Measurements from ENCODE around the gene CDH23.

CDH23 gene

DNA sequence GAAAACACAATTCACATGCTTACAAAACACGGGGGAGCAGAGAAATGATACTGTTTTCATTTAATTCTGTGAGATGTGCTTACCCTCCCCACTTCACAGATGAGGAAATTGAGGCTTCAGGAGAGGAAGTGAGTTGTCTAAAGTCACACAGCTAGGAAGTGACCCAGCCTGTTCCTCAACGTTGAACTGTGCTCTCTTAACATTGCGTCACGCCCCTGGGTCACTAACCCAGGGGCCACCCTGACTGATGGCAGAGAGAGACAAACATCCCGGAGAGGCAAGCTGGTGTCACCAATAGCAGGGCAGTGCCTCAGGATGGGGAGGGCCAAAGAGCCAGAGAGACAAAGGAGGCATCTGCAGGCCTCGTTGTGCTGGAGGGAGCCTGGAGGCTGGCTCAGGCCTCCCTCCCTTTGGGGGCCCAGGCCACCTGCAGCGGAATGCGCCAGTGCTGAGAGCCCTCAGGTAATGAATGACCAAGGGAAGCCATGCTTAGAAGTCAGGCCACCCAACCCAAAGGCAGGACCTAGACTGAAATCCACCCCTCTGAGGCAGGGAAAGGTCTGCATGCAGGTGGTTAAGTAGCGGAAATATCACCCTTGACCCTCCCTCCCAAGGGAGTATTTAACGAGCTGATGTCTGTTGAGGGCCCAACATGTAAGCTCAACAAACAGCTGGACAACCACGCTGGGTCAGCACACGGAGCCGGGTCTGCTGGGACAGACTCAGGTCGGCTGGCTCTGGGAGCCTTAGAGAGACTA, 241.5 kb downstream of the CDH23 start:
- TF ChIP-seq, protein P1, sequence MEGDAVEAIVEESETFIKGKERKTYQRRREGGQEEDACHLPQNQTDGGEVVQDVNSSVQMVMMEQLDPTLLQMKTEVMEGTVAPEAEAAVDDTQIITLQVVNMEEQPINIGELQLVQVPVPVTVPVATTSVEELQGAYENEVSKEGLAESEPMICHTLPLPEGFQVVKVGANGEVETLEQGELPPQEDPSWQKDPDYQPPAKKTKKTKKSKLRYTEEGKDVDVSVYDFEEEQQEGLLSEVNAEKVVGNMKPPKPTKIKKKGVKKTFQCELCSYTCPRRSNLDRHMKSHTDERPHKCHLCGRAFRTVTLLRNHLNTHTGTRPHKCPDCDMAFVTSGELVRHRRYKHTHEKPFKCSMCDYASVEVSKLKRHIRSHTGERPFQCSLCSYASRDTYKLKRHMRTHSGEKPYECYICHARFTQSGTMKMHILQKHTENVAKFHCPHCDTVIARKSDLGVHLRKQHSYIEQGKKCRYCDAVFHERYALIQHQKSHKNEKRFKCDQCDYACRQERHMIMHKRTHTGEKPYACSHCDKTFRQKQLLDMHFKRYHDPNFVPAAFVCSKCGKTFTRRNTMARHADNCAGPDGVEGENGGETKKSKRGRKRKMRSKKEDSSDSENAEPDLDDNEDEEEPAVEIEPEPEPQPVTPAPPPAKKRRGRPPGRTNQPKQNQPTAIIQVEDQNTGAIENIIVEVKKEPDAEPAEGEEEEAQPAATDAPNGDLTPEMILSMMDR (IDR thresholded peaks at IDR 0.05; ENCODE audit: insufficient read depth, low read depth, low read length, missing control alignments) = no peak
- no peak overlapping the region for H3K4me3 ChIP-seq (ENCODE audit: low read length)
- DNase-seq (ENCODE audit: low read depth) = peak; percentile 3

DNA sequence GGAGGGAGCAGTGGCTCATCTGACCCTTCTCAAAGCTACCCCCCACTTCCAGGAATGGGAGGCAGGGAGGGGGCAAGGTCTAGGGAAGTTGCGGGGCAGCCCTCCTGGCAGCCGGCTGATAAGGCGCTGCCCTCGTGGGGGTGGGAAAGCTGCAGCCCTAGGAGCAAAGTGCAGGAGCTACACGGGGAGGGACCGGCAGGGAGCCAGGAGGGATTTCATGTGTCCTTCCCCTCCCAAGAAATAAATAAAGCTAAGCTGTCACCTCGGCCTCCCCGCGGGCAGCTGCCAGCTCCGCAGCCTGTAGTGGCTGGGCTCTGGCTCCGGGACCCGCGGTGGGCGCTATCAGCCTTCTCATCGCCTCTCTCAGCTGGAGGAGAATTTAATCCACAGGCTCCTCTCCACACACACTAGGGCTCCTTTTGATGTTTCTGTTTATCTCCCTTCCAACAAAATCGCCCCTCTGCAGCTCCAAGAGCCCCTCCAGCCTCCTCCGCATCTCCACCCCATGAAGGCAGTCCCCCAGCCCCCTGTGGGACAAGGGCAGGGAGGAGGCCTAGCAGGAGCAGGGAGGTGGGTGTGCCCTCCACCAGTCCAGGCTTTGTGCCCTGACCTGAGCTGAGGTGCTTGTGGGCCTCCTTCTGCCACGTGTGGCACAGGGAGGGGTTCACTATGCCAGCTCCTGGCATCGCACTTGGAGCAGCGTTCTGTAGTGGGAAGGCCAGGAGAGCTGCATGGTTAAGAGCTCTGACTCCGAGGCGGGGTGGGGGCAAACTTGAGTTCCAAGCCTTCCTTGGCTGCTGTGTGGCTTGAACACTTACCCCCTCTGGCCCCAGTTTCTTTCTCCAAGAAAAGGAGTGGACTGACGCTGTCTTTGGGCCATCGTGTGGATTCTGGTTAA, 242.4 kb downstream of the CDH23 start:
- TF ChIP-seq, protein P1 (IDR thresholded peaks at IDR 0.05; ENCODE audit: insufficient read depth, low read depth, low read length, missing control alignments) = no peak

DNA sequence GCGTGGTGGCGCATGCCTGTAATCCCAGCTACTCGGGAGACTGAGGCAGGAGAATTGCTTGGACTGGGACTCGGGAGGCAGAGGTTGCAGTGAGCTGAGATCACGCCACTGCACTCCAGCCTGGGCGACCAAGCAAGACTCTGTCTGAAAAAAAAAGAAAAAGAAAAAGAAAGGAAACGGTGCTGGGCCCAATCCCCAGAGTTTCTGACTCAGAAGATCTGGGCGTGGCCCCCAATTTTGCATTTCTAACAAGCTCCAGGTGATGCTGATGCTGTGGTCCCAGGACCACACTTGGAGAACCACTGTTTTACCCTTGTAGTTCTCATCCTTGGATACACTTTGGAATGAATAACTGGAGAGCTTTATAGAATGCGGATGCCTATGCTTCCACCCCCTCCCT, 243.9 kb downstream of the CDH23 start:
- no peak for DNase-seq (ENCODE audit: low read depth)
- H3K4me3 ChIP-seq (ENCODE audit: low read length) = no peak overlapping the region
- TF ChIP-seq, protein P1 (IDR thresholded peaks at IDR 0.05; ENCODE audit: insufficient read depth, low read depth, low read length, missing control alignments) = no peak

More for the DNA sequence above, 242.4 kb downstream of the CDH23 start:
- no peak for DNase-seq (ENCODE audit: low read depth)
- no peak overlapping the region for H3K4me3 ChIP-seq (ENCODE audit: low read length)

DNA sequence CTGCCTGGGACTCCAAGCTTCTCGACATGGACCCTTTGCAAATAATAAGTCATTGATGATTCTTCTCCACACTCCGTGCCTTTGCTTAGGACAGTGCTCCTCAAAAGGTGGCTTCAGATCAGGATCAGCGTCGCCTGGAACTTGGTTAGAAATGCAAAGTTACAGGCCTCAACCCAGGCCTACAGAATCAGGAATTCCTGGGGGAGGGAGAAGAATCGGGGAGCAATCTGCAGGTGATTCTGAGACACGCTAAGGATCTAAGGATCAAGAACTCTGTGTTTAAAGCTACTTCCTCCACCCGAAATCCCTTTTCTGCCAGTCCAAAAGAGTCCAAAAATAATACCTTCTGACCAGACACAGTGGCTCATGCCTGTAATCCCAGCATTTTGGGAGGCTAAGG, 244.7 kb downstream of the CDH23 start:
- TF ChIP-seq, protein P1 (IDR thresholded peaks at IDR 0.05; ENCODE audit: insufficient read depth, low read depth, low read length, missing control alignments) = no peak
- no peak for DNase-seq (ENCODE audit: low read depth)
- H3K4me3 ChIP-seq (ENCODE audit: low read length) = no peak overlapping the region

DNA sequence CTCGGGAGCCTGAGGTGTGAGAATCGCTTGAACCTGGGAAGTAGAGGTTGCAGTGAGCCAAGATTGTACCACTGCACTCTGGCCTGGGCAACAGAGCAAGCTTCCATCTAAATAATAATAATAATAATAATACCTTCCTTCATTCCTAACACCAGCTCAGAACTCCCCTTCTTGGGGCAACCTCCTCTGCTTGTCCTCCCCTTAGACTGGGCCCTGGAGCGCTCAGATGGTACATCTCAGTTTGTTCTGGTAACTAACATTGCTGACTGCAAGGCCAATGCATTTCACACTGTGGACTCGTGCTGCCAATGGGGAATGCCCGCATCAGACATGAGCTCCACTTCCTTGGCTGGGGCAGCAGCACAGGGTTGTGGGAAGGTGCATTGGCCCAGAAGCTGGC, 245.3 kb downstream of the CDH23 start:
- TF ChIP-seq, protein P1 (IDR thresholded peaks at IDR 0.05; ENCODE audit: insufficient read depth, low read depth, low read length, missing control alignments) = no peak
- no peak overlapping the region for H3K4me3 ChIP-seq (ENCODE audit: low read length)
- no peak for DNase-seq (ENCODE audit: low read depth)

DNA sequence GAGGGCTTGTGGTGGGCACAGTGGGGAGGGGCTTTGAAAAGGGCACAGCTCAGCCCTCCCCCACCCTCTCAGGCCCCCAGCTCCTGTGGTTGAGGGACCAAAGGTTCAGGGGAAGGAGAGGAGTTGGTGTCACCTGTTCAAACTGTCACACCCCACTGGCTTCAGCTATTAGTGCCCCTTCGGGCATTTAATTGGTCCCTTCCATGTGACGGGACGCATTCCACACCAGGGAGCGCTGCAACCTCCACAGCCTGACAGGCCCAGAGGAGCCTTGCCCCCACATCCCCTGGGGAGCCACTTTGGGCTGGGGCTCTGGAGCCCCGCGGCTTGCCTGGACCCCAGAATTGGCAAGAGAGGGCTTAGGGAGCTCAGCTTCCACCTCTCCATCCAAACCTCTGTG, 247.2 kb downstream of the CDH23 start:
- no peak overlapping the region for H3K4me3 ChIP-seq (ENCODE audit: low read length)
- DNase-seq (ENCODE audit: low read depth) = no peak
- TF ChIP-seq, protein P1 (IDR thresholded peaks at IDR 0.05; ENCODE audit: insufficient read depth, low read depth, low read length, missing control alignments) = no peak

Data from epithelial cell of esophagus (primary cell).